NCI-H1694 (cell line): ENCODE measurements around the gene ROPN1L.
"Not testable (repeated sequence)": the region's sequence is repeated elsewhere in the genome, so short reads cannot be mapped to it uniquely, and the experiment has no call there.

Source experiments
- DNase-seq: peaks from one replicate; lab custom pipeline; 2025; lab: John Stamatoyannopoulos, UW

ROPN1L gene

DNA sequence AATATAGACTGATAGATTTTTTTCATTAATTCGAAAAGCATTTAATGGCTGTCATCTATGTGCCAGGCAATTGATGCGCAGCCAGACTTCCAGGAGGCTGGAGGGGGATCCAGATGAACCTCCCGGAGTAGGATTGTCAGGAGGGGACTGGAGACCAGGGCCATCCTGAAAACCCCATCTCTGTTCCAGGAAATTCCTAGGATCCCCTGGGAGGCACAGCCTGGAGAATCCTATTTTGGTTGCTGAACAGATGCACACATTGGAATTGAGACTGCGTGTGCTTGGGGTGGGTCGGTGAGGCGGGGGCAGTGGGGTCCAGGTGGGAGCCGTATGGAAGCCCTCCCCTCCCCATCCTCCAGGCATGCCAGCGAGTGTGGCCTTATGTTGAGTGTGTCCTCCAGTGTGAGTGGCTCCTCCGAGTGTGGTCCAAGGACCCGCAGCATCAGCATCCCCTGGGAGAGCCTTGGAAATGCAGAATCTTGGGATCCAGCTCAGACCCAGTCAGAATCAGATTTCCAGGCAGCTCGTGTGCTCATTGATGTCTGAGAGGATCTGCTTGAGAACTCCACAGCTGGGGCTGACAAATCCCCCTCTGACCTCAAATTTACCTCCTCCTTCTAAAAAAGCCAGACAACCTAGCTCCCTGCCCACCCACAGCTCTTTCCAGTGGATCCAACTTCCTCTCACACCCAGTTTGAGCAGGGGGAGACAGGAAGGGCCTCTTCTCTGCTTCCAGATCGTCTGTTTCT, 38.7 kb downstream of the ROPN1L start:
- DNase-seq = no peak

DNA sequence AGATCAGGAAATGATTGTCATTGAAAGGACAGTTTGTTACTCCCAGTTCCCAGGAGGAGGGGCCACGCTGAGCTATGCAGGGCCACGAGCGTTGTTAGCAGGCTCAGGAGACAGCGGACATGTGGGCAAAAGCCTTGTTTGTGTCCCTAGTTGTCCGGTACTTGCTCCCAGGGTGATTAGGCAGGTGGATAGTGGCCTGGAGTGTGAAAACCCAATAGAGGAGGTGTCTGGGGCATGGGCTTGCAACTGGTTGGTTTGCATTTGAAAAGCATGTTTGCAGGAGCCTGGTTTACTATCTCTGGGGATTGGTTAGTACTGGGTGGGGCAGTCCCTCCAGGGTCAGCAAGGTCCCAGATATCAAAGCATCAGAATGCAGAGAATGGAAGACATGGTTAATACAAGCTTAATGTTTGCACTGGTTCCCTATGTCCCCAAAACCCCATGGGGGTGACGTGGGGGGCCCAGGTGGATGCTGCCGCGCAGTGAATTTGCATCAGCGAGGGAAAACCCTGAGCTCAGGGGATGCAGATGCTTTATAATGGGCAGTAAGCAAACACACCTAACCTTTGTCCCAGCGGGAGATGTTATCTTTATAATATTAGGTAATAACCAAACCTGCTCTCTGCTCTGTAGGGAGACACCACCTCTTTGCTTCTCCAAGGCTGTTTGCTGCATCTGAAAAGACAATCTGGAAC, 39.7 kb downstream of the ROPN1L start:
- no peak for DNase-seq

DNA sequence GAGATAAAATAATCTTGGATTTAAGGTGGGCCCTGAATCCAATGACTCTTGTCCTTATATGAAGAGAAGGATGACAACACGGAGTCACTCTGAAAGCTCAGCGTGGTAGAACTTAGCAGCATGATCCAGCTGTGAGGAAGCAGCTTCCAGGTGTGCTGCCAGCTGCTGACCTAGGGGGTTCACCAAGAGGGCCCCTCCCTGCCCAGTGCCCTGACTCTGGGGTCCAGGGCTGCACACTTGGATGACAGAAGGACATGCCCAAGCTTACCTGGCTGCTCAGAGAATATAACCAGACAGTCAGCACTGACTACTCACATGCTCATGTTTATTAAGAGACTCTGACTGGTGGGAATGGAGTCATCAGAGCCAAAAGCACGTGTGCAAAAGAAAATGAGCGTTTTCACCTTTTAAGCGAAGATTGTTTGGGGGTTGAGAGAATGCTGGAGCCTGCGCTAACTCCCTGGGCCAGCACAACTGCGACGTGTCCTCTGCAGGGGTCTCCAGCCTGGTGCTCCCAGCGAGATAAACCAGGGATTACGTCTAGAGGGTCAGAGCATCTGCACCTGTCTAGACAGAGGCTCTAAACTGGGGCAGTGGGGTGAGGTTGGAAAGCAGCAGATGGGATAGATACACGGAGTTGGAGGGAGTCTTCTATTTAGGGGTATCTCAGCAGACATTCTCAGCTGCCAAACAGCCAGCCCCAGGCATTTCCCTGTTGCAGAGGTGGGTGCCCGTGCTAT, 41.3 kb downstream of the ROPN1L start:
- DNase-seq = no peak

DNA sequence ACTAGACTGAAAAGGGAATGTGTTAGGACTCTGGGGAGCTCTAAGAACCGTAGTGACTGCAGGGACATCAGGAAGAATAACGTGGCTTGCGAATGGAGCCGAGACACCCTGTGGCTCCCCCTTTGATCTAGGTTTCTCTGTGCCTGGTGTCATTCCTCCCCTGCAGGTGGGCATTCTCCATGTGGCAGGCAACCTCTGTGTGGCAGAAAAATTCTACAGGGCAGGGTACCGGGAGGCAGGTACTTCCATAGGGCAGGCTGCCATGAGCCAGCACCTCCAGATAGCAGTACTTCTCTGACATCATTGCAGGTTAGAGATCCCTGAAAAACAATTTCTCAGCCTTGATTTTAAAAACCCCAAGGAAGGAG, 43.1 kb downstream of the ROPN1L start:
- DNase-seq = no peak

DNA sequence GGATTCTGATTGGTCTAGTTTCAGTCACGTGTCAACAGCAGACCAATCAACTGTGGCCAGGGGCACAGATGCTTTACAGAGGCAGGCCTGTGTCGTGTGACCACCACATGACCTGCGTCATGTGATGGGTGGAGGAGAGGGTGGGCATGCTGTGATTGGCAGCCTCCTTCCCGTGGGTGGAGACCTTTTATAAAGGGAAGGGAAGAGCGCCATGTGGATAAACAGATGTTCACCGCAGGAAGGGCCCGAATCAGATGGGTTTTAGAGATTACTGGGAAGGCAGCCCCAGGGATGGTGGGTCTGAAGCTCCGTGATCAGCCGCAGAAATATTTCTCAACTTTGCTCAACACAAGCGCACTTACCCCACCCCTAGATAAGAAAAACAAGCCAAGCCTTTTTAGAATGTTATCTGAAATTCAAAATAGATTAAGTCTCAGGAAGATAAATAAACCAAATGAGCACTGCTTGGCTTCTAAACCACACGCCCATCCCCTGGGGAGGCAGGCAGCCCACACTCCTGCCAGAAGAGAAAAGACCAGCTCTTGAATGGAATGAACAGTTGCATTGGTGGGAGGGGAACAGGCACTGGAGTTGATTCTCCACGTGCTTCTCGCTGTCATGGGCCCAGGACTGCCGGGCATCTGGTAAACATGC, 43.6 kb downstream of the ROPN1L start:
- no peak for DNase-seq

DNA sequence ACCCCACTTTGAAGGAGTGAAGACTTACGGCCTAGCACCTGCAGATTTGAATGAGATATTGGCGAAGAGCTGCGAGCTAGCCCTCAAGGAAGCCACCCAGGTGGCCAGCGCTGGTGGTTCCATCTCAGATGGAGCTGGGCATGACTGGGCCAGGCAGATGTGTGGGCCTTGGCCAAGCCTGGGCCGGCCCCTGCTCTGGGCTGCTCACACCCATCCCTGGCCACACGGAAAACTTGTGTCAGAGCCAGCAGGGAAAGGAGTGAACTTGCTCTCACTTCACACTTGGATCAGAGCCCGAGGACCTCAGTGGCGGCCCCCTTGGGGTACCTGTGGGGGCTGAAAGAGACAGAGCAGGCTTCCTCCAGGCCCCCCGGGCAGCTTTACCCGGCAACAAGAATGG, 44.2 kb downstream of the ROPN1L start:
- no peak for DNase-seq

DNA sequence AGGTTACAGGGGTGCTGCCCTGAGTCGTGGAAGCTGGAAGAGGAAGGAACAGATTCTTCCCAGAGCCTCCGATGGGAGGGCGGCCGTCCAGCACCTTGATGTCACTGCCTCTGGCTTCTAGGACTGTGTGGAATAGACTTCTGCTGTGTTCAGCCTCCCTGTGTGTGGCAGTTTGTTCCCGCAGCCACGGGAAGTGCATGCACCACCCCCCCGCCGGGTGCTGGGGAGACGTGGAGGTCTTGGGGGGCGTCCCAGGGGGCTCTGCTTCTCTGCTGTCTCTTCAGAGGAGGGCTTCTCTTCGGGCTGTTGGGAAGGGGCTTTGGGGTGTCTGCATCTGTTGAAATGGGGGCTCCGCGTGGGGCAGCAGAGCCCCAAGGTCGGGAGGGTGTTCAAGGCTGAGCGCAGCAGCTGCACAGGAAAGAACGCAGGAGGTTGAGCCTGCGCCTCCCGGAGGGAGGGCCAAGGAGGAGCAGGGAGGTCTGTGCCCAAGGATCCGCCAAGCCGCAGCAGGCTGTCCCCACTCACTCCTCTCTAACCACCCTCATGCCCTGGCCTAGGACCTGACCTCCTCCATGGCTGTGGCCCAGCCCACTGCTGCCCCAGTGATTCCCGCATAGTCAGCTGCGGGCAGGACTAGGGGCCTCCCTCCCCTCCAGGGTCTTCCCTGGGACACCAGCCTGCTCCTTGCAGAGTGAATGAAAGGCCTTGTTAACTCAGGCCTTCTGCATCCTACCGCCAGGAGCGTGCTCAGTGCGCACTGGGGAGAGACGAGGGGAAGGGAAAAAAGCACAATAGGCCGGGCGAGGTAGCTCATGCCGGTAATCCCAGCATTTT, 45.0 kb downstream of the ROPN1L start:
- DNase-seq = no peak

DNA sequence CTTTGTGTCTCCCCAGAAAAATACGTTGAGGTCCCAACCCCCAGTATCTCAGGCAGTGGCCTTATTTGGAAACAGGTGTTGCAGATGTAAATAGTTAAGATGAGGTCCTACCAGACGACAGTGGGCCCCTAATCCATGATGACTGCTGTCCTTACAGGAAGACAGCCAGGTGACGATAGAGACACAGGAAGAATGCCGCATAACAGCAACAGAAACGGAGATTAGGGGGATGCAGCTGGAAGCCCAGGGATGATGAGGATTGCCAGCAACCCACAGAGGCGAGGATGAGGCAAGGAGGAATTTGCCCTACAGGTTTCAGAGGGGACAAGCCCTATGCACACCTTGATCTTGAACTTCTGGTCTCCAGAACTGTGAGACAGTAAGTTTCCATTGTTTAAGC, 46.5 kb downstream of the ROPN1L start:
- no peak for DNase-seq

DNA sequence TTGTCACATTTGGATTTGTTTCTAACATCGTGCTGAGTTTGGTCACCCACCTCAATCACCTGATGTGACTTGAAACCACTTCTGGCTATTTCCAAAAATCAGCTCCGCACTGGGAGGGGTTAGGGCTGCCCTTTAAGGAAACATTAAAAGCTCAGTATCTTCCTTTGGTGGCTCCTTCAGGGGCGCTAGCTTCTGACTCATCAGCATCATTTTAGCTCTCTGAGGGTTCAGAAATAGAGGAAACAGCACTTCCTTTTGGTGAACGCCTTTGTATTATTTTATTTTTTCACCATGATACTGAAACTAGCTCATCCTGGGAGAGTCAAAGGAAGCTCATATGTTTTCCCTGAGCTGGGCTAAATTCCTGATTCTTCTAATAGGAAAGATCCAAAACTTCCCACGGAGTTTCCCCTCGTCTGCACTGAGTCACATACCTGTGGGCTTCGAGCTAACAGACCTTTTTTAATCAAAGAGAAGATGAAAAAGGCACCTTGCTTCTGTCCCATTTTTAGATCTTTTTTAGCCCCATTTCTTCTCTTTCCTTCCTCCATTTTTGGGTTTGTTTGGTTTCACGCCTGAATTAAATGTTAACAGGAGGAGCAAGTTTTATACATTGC, 48.2 kb downstream of the ROPN1L start:
- no peak for DNase-seq

DNA sequence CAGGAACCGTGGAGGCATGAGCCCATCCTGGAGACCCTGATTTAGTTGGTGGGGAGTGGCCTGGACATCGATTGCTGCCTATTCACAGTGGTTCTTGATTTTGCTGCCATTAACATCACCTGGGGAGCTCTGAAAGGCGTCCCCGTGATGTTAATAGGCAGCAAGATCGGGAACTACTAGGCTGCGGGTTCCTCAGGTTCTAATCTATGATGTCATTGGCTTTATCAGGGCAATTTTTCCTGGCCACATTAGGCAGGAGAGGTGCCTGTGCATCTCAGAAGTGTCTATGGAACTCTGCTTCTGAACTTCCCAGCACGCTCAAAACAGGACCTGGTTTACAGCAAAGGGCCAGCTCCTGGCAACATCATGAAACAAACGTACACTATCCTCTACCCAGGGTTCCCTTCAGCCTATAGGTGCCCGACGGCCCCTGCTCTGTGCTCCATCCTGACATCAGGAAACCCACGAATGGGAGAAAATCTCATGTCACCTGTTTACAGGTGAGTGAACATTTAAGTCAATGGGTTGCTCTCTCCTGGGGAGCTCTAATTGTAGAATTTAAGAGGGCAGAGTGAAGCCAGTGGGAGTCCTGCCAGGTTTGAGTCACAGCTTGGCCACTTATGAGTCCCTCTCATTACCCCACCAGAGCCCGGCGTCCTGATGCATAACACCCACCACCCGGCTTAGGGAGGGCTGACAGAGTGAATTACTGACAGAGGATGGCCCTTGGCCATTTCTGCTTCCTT, 49.4 kb downstream of the ROPN1L start:
- no peak for DNase-seq

DNA sequence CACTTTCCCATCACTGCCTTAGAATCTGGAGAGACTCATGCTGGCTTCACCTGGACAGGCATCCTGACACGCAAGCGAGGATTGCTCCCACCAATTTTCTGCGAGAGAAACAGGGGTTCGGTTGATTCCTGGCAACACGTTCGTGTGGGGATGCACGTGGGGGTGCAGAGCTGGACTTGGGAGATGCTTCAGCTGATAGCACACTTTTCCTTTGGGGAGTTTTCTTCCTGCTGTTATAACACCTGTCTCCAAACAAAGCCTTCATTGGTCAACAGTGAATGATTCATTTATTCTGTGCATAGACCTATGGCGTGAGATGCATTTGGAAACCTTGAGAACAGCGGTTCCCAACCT, 50.0 kb downstream of the ROPN1L start:
- no peak for DNase-seq

DNA sequence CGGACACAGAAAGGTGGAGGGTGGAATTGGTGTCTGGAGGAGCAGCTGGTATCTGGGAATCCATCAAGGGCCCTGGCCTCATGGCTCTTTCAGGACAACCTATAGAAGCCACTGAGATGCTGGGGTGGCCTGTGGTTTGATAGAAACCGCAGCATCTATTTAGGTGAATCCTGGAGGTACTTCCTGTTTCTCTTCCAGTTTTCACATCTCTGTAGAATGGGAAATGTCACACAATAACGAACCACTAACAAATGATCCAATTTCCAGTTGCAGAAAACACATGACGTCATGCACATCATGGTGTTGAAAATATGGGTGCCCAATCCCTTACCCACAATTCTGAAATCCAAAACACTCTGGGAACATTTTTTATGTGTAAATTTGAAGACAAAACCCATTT, 52.2 kb downstream of the ROPN1L start:
- no peak for DNase-seq

DNA sequence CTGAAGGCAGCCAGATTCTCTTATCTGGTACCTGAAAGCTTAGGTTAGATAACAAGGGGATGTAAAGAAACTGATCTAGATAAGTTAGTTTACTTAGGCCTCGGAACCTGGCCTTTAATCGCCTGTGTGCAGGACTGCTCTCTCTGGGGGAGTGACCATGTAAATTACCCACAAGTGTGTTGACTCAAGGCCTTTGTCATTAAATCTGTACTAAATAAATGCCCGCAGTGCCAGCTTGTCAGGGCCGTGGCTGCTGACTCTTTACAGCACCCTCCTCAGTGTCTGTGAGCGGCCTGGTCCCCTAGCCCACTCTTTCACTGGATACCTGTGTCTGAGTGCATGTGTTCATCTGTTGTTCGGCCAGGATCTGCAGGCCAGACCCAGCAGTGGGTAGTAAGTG, 52.8 kb downstream of the ROPN1L start:
- not testable (repeated sequence) for DNase-seq

DNA sequence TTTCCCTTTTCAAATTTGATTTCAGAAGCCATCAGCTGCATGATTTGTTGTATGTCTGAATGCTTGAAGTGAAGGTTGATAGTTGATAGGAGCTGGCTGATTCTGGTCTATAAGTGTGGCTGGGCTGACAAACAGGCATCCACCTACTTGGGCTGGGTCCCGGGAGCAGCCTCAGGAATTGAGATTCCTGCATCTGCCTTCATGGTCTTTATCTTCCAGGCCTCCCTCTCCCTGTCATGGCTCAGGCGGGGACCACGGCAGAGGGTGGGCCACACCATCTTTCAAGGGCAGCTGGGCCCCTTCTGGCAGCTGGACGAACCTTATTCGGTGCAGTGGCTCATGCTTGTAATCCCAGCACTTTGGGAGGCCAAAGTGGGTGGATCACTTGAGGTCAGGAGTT, 55.9 kb downstream of the ROPN1L start:
- DNase-seq = no peak

DNA sequence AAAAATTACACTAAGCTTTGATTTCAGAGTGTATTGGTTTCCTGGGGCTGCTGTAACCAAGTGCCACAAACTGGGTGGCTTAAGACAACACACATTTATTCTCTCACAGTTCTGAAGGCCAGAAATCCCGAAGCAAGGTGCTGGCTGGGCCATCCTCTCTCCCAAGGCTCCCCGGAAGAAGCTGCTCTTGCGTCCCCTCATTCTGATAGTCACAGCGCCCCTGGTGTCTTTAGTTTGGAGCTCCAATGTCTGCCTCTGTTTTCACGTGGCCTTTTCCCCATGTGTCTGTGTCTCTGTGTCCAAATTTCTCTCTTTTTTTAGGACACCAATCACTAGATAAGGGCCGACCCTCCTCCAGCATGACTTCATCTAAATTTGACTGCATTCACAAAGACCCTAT, 56.7 kb downstream of the ROPN1L start:
- no peak for DNase-seq

DNA sequence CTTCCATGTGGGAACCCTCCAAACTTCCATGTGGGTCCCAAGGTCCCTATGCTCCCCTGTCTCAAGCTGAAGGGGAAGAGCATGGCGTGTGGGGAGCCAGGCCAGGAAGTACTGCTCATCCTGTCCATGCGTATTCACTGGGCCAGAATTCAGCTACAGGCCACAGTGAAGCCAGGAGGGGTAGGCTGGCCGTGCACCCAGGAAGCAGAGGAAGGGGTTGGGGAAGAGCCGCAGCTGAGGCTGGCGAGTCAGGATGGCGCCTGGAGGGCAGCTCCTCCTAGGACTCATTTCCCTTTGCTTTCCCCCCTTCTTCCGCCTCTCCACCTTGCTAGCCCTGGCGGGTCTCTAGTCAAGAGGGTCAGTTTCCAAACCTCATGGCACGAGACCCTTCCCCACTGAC, 57.4 kb downstream of the ROPN1L start:
- DNase-seq = no peak

DNA sequence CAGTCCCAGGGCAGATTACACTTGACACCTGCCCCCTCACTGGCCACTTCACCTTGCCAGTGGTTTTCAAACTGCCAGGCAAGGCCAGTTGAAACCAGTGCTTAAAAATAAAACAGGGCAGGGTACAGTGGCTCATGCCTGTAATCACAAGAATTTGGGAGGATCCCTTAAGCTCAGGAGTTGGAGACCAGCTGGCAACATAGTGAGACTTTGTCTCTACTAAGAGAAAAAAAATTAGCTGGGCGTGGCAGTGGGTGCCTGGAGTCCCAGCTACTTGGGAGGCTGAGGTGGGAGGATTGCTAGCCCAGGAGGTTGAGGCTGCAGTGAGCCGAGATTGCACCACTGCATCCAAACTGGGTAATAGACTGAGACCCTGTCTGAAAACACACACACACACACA, 58.1 kb downstream of the ROPN1L start:
- no peak for DNase-seq

DNA sequence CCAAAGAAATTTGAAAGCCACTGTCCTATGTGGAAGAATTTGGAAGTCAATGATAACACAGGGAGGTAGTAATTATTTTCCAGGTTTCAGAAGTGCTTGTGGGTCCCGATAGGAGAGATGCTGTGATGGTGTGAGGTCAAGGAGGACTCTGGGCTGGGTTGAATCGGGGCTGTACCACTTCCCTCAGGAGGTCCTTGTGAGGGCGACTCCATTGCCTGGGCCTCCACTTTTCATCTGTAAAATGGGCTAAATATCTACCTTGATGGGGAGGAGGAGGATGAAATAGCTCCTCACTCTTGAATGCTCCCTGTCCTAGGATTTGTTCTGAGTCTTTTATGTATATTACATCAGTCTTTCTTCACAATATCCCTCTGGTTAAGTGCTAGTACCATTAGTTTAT, 59.0 kb downstream of the ROPN1L start:
- DNase-seq = no peak

DNA sequence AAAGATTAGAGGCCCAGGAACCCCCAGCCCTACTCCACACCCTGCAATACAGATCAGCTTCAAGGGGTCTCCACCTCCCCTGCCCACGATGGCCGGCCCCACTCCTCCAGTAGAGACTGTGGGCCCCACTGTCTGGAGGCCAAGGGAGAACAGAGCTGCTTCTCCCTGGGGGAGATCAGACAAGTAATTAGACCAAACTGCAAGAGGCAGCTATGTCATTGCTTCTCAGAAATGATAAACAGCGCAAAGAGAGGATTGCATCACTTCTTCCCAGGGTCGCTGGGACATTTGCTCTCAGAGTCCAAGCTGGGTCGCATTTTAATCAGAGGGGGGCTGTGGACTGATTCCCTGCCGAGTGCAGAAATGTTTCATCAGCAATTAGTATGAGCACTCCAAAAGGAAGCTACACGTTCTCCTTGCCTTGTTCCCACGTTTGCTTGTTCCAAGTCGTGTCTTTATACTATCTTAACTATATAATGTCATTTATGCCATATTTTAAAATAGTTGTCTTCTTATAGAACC, 59.9 kb downstream of the ROPN1L start:
- no peak for DNase-seq

DNA sequence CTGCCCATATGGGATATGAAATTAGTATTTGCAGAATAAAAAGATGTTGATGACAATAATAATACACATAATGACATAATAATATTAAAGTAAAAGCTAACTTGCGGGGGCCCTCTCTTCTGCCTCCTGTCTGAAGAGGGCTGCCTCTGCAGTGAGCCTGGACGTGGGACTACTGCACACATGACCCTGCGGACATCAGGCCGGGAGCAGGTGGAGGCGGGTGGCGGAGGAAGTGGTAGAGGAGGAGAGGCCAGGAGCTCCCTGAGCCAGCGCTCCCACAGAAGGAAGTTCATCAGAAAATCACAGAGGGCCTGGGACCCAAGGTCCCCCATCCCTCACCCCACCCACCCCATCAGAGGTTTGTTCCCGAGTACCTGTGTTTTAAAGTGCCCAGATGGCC, 60.5 kb downstream of the ROPN1L start:
- no peak for DNase-seq

DNA sequence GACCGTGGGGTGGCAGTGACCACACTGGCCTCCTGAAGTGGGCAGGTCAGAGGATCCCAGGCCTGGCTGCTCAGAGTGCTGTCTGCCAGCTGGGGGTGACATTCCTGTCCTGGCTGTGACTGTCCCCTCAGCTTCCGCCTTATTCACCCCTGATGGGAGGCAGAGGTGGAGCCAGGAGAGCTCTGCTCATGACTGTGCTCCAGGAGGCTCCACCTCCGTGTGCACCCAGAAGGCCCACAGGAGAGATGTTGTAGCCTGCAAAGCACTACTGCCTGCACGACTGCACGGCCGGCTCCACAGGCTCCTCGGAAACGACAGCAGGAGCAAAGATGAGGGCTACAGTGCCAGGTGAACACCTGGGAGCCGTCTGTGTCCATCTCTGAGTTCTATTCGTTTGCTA, 60.9 kb downstream of the ROPN1L start:
- no peak for DNase-seq
